ENCODE measurements around the gene KLK12. TPM values are rescaled to one million over a fixed set of nuclear protein-coding genes. Genes with fewer than 3 reads are reported as not detected.

Gene KLK12
- total RNA-seq, 2 experiments from 2014 or later: not detected

GRCh38 chr19:51010066-51010795 is 24.6 kb downstream of the KLK12 start:
- Mint-ChIP-seq H3K4me3 (no peak overlapping the region), H3K36me3 (ENCODE audit: low read depth) (no peaks in the 10 kb centered on the region), H3K9me3 (no peaks in the 10 kb centered on the region), H3K27ac (no peak overlapping the region), H3K27me3 (peaks cover 68% of the 10 kb centered on the region), H3K4me1 (ENCODE audit: low read depth) (no peaks in the 10 kb centered on the region)
- no peak overlapping the region for H3K4me3 ChIP-seq (ENCODE audit: low read length)
- H3K4me1 ChIP-seq (ENCODE audit: insufficient read depth, low read length): no peaks in the 10 kb centered on the region
- TF ChIP-seq CTCF (IDR thresholded peaks at IDR 0.05): no peak
- DNase-seq (no peak), ATAC-seq (ENCODE audit: poor library complexity) (no peak)
- no peak overlapping the region for H3K27ac ChIP-seq (ENCODE audit: low read depth in 1 of 2, low read length in 2 of 2)
- H3K9me3 ChIP-seq (ENCODE audit: control insufficient read depth in 1 of 2, insufficient read depth in 1 of 2, low read length in 2 of 2): no peaks in the 10 kb centered on the region
- CTCF ChIA-PET: no interaction called here
- POLR2A ChIA-PET: no interaction called here
- H3K36me3 ChIP-seq (ENCODE audit: insufficient read depth, low read length): no peaks in the 10 kb centered on the region
- intact Hi-C loops (cut with DNase I, micrococcal nuclease): no loop called here
- H3K27me3 ChIP-seq (ENCODE audit: control insufficient read depth in 1 of 2, insufficient read depth in 2 of 2, low read length in 2 of 2): peaks cover 8 to 18% of the 10 kb centered on the region in 2 experiments

GRCh38 chr19:51009061-51009891 is 25.5 kb downstream of the KLK12 start:
- Mint-ChIP-seq H3K9me3 (no peaks in the 10 kb centered on the region), H3K36me3 (ENCODE audit: low read depth) (no peaks in the 10 kb centered on the region), H3K27me3 (peaks cover 67% of the 10 kb centered on the region), H3K4me1 (ENCODE audit: low read depth) (no peaks in the 10 kb centered on the region), H3K4me3 (no peak overlapping the region), H3K27ac (no peak overlapping the region)
- Histone ChIP-seq H3K4me1 (ENCODE audit: insufficient read depth, low read length) (no peaks in the 10 kb centered on the region), H3K9me3 (ENCODE audit: control insufficient read depth in 1 of 2, insufficient read depth in 1 of 2, low read length in 2 of 2) (no peaks in the 10 kb centered on the region), H3K27ac (ENCODE audit: low read depth in 1 of 2, low read length in 2 of 2) (no peak overlapping the region), H3K4me3 (ENCODE audit: low read length) (no peak overlapping the region), H3K36me3 (ENCODE audit: insufficient read depth, low read length) (no peaks in the 10 kb centered on the region), H3K27me3 (ENCODE audit: control insufficient read depth in 1 of 2, insufficient read depth in 2 of 2, low read length in 2 of 2) (peaks cover 8 to 10% of the 10 kb centered on the region in 2 experiments)
- ATAC-seq (ENCODE audit: poor library complexity) (no peak), DNase-seq (no peak)
- ChIA-PET POLR2A (no interaction called here), CTCF (no interaction called here)
- no peak for TF ChIP-seq CTCF (IDR thresholded peaks at IDR 0.05)
- intact Hi-C loops (cut with DNase I, micrococcal nuclease): no loop called here

- H3K27me3 Mint-ChIP-seq: peaks cover 60% of the 10 kb centered on the region
- no peak overlapping the region for H3K27ac ChIP-seq (ENCODE audit: low read depth in 1 of 2, low read length in 2 of 2)
- DNase-seq (no peak), ATAC-seq (ENCODE audit: poor library complexity) (no peak)
- H3K27ac Mint-ChIP-seq: no peak overlapping the region
- H3K4me3 ChIP-seq (ENCODE audit: low read length): no peak overlapping the region
- H3K36me3 ChIP-seq (ENCODE audit: insufficient read depth, low read length): no peaks in the 10 kb centered on the region
- H3K4me3 Mint-ChIP-seq: no peak overlapping the region
- intact Hi-C loops (cut with DNase I, micrococcal nuclease): no loop called here
- ChIA-PET CTCF (no interaction called here), POLR2A (no interaction called here)
- no peaks in the 10 kb centered on the region for H3K9me3 Mint-ChIP-seq
- no peak for TF ChIP-seq CTCF (IDR thresholded peaks at IDR 0.05)
- H3K27me3 ChIP-seq (ENCODE audit: control insufficient read depth in 1 of 2, insufficient read depth in 2 of 2, low read length in 2 of 2): peaks cover 9 to 15% of the 10 kb centered on the region in 2 experiments
- no peaks in the 10 kb centered on the region for H3K4me1 ChIP-seq (ENCODE audit: insufficient read depth, low read length)
- peaks cover 0 to 6% of the 10 kb centered on the region in 2 experiments for H3K9me3 ChIP-seq (ENCODE audit: control insufficient read depth in 1 of 2, insufficient read depth in 1 of 2, low read length in 2 of 2)
- no peaks in the 10 kb centered on the region for H3K36me3 Mint-ChIP-seq (ENCODE audit: low read depth)
- no peaks in the 10 kb centered on the region for H3K4me1 Mint-ChIP-seq (ENCODE audit: low read depth)
Observed at GRCh38 chr19:51007488-51007887, 27.3 kb downstream of the KLK12 start.
